C4-2B (cell line): Measurements from ENCODE around the gene AFF3.

ENCODE experiments used
- ZFX ChIP-seq: fragments of 450-650 bp; IDR thresholded peaks from 2 replicates; pipeline ENCODE4 v1.6.1; 2017
- TF ChIP-seq, protein P1 (sequence below): fragments of 450-650 bp; conservative IDR thresholded peaks from 2 replicates; pipeline ENCODE4 v1.5.1; 2017; ENCODE audit warnings: mild to moderate bottlenecking

DNA sequence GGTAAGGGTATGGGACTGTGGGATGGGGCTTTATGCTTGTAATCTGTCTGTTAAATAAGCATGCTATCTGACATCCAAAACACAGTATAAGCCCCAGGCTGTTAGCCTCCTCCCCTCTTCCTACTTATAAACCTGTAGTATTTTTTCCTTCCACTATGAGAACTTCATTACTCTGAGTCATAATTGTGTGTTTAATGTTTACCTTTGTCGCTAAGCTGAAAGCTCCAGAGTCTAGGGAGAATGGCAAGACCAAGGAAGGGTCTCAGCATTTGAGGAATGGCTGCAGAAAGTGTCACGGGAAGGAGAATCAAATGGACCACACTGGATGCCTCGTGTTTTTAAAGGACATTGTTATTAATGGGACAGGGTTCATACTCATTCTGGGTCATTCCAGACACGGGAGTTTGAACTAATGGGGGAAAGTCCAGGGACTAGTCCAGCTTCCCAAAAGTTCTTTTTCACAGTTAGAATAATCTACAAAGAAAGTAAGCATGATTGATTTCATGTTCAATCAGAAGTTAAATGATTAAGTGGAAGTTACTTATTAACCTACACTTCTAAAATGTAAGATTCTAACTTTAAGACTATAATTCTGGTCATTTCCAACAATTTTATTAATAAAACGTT lies 292.2 kb downstream of the AFF3 start:
- TF ChIP-seq, protein P1, sequence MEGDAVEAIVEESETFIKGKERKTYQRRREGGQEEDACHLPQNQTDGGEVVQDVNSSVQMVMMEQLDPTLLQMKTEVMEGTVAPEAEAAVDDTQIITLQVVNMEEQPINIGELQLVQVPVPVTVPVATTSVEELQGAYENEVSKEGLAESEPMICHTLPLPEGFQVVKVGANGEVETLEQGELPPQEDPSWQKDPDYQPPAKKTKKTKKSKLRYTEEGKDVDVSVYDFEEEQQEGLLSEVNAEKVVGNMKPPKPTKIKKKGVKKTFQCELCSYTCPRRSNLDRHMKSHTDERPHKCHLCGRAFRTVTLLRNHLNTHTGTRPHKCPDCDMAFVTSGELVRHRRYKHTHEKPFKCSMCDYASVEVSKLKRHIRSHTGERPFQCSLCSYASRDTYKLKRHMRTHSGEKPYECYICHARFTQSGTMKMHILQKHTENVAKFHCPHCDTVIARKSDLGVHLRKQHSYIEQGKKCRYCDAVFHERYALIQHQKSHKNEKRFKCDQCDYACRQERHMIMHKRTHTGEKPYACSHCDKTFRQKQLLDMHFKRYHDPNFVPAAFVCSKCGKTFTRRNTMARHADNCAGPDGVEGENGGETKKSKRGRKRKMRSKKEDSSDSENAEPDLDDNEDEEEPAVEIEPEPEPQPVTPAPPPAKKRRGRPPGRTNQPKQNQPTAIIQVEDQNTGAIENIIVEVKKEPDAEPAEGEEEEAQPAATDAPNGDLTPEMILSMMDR, result no peak
- no peak for TF ChIP-seq ZFX
